Measurements from ENCODE around the gene SPATA46. TPM values are rescaled to one million over a fixed set of nuclear protein-coding genes. Genes with fewer than 3 reads are reported as not detected.

SPATA46 gene
- total and polyA plus RNA-seq, 2 donors (not counting 3 experiments of a cell fraction or from before 2014, with no cell fraction given): not detected

- Histone ChIP-seq H3K4me2 (ENCODE audit: insufficient read depth, low read length) (no peak overlapping the region), H3K4me3 (replicated peaks in 1 of 3; ENCODE audit: insufficient read depth in 1 of 3, low read depth in 1 of 3, low read length in 3 of 3) (no peak overlapping the region), H3K4me1 (ENCODE audit: control insufficient read depth, extremely low read depth, insufficient read depth, low read length) (peaks cover 20% of the 10 kb centered on the region), H3K27me3 (ENCODE audit: control insufficient read depth in 2 of 2, insufficient read depth in 2 of 2, low read length in 2 of 2) (no peaks in the 10 kb centered on the region), H3K9me3 (replicated peaks; ENCODE audit: control insufficient read depth, insufficient read depth, low read length) (no peaks in the 10 kb centered on the region), H3K36me3 (ENCODE audit: control insufficient read depth in 2 of 2, extremely low read depth in 1 of 2, insufficient read depth in 2 of 2, low read length in 2 of 2) (no peaks in the 10 kb centered on the region), H2AFZ (ENCODE audit: low read depth, low read length) (no peak overlapping the region), H3K9me1 (replicated peaks; ENCODE audit: control insufficient read depth, extremely low read depth, insufficient read depth, low read length) (no peaks in the 10 kb centered on the region), H3K27ac (ENCODE audit: insufficient read depth, low read depth, low read length) (no peak overlapping the region), H3K9ac (replicated peaks; ENCODE audit: extremely low read depth, insufficient read depth, low read length) (no peak overlapping the region), H4K20me1 (replicated peaks; ENCODE audit: control insufficient read depth, extremely low read depth, insufficient read depth, low read length) (no peaks in the 10 kb centered on the region), H3K79me2 (ENCODE audit: control insufficient read depth, insufficient read depth, low read length) (no peaks in the 10 kb centered on the region)
- ChIA-PET POLR2A (no interaction called here), CTCF (interaction anchor here (0.7 to 1.3 kb wide), 3 partner anchors 9 to 291 kb away, joined by 3 read pairs; no protein-coding TSS in a partner anchor)
- intact Hi-C loops (cut with micrococcal nuclease) (no loop called here), dilution Hi-C loops (cut with MboI; ENCODE audit: extremely low pct_ligation_motif_present, low sequenced_read_pairs) (no loop called here)
- FAIRE-seq (no peak), DNase-seq (ENCODE audit: low read depth, low spot score) (no peak)
- BruUV-seq (replicated peaks): no TSS peak
- no peak for TF ChIP-seq JUN (IDR thresholded peaks at IDR 0.05; ENCODE audit: borderline replicate concordance, insufficient read depth, insufficient read length, low read depth)
- no peak for TF ChIP-seq MYC (IDR thresholded peaks at IDR 0.05; ENCODE audit: low read depth, low read length)
- no peak for TF ChIP-seq CTCF (IDR thresholded peaks at IDR 0.05; ENCODE audit: extremely low read depth in 1 of 2, insufficient read depth in 1 of 2, low read depth in 1 of 2, low read length in 2 of 2)
- TF ChIP-seq MAX (IDR thresholded peaks at IDR 0.05; ENCODE audit: insufficient read depth, insufficient read length): no peak
- no peak for TF ChIP-seq EZH2 (IDR thresholded peaks at IDR 0.05; ENCODE audit: borderline replicate concordance, low read depth, low read length, severe bottlenecking)
- no peak for TF ChIP-seq POLR2A (IDR thresholded peaks at IDR 0.05; ENCODE audit: low read depth, low read length)
- TF ChIP-seq GATA2 (IDR thresholded peaks at IDR 0.05; ENCODE audit: insufficient read depth, insufficient read length, low read depth, low read length): no peak
- TF ChIP-seq FOS (IDR thresholded peaks at IDR 0.05; ENCODE audit: borderline replicate concordance, insufficient read depth, low read length): no peak
- TF ChIP-seq POLR2AphosphoS5 (IDR thresholded peaks at IDR 0.05; ENCODE audit: insufficient read depth, low read depth, low read length): no peak
Observed at GRCh38 chr1:162347281-162347680, 29.4 kb downstream of the SPATA46 start.
